Measurements from ENCODE around the gene ZBTB7B.

Gene ZBTB7B

GRCh38 chr1:155062702-155063411 lies 60.3 kb downstream of the ZBTB7B start:
- no peak for DNase-seq

GRCh38 chr1:155063550-155064110 lies 61.0 kb downstream of the ZBTB7B start, which contains the start of gene EFNA4:
Gene EFNA4, plus strand, starts transcription at chr1:155063740. Its CDS starts 84 bp downstream, at chr1:155063824.
- DNase-seq: no peak

GRCh38 chr1:155064111-155064831 lies 61.7 kb downstream of the ZBTB7B start:
- DNase-seq: no peak

GRCh38 chr1:155064832-155065429 lies 62.3 kb downstream of the ZBTB7B start:
- no peak for DNase-seq

GRCh38 chr1:155066777-155067176 lies 64.2 kb downstream of the ZBTB7B start:
- no peak for DNase-seq
